Common myeloid progenitor, CD34-positive (primary cell): ENCODE results near the gene ATOH8.
A peak's percentile ranks its signal among the peaks of the same experiment; 100 is the strongest.

ENCODE experiments used
- CTCF ChIA-PET: fragments of 350-600 bp; sonication (Branson Sonifier 250); formaldehyde crosslinking; loops from one replicate; lab custom pipeline; 2021; ENCODE audit warnings: antibody characterized with exemption; lab: Charles Lee
- POLR2A ChIA-PET: fragments of 350-600 bp; sonication (Branson Sonifier 250); formaldehyde crosslinking; loops from one replicate; lab custom pipeline; 2021; ENCODE audit warnings: antibody characterized with exemption; lab: Charles Lee
- DNase-seq, 3 donors: peaks; one replicate each; pipeline versions ENCODE4 v3.0.0 to v3.0.0-alpha.2; 2013
- H3K27ac ChIP-seq, 2 experiments: 1 replicate in 1 of 2; 2 replicates in 1 of 2; pipeline ENCODE4 v1.7.0; 2013; ENCODE audit warnings: inconsistent platforms in 2 of 2, low read length in 2 of 2, mild to moderate bottlenecking in 2 of 2, low read depth in 1 of 2, moderate library complexity in 1 of 2; ENCODE audit not compliant: severe bottlenecking in 2 of 2, insufficient read depth in 1 of 2, poor library complexity in 1 of 2
- H3K27me3 ChIP-seq, 5 experiments: replicated peaks in 2 of 5; 1 replicate in 3 of 5; 2 replicates in 2 of 5; pipeline versions ENCODE4 v1.6.1 to v1.7.0; 2013; ENCODE audit warnings: low read length in 4 of 5, mild to moderate bottlenecking in 2 of 5, moderate library complexity in 2 of 5, inconsistent platforms in 1 of 5; ENCODE audit not compliant: insufficient read depth in 5 of 5, control insufficient read depth in 4 of 5
- H3K36me3 ChIP-seq, 4 experiments: 1 replicate in 2 of 4; 2 replicates in 2 of 4; pipeline versions ENCODE4 v1.6.1 to v1.7.0; 2013; ENCODE audit warnings: low read length in 3 of 4, control low read depth in 1 of 4, mild to moderate bottlenecking in 1 of 4; ENCODE audit not compliant: control insufficient read depth in 4 of 4, insufficient read depth in 4 of 4
- H3K4me1 ChIP-seq, 4 experiments: 1 replicate in 3 of 4; 2 replicates in 1 of 4; pipeline versions ENCODE4 v1.6.1 to v1.7.1; 2013; ENCODE audit warnings: low read length in 3 of 4, mild to moderate bottlenecking in 3 of 4, control low read depth in 1 of 4, inconsistent platforms in 1 of 4, moderate library complexity in 1 of 4; ENCODE audit not compliant: control insufficient read depth in 4 of 4, insufficient read depth in 4 of 4; ENCODE audit errors: control extremely low read depth in 1 of 4
- H3K4me3 ChIP-seq, 7 experiments: 1 replicate in 4 of 7; 2 replicates in 3 of 7; pipeline versions ENCODE4 v1.5.1 to v1.7.0; 2013; ENCODE audit warnings: mild to moderate bottlenecking in 7 of 7, low read length in 6 of 7, moderate library complexity in 6 of 7, inconsistent platforms in 2 of 7, low read depth in 2 of 7, control low read depth in 1 of 7; ENCODE audit not compliant: insufficient read depth in 4 of 7, control insufficient read depth in 1 of 7; ENCODE audit errors: extremely low read depth in 1 of 7
- H3K9me3 ChIP-seq, 5 experiments: 1 replicate in 4 of 5; 2 replicates in 1 of 5; pipeline versions ENCODE4 v1.6.1 to v1.7.1; 2013; ENCODE audit warnings: low read length in 4 of 5, mild to moderate bottlenecking in 2 of 5, inconsistent platforms in 1 of 5, low read depth in 1 of 5, moderate library complexity in 1 of 5; ENCODE audit not compliant: control insufficient read depth in 4 of 5, insufficient read depth in 2 of 5; ENCODE audit errors: control extremely low read depth in 1 of 5
- WGBS: methylation state at CpG from one replicate; pipeline ENCODE4 v1.1.5; 2013; ENCODE audit not compliant: insufficient coverage; 5-methylcytosine and 5-hydroxymethylcytosine counted together

Gene ATOH8

DNA sequence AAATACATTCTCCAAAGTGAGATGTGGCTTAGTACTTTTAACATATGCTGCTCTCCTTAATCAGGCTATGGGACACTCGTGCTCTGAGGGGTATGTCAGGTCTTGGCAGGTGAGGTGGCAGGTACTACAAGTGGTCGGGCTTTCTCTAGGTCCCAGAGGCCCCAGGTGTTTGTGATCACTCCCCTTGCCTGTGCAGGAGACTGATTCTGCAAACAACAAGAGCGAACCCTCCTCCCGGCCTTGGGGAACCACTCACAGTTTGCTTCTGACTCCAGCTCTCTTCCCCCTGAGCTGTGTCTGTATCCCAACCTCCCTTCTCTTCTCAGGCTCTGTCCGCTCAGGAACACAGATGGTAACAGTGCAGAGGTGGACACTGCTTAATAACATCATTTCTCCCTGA, 48.1 kb downstream of the ATOH8 start:
- ChIA-PET CTCF (interaction anchor here (1.6 to 8.7 kb wide), 6 partner anchors 10 to 72 kb away, joined by 4 to 75 read pairs (median 10); partner anchors contain the start of gene ATOH8), POLR2A (no interaction called here)
- no peak for DNase-seq

DNA sequence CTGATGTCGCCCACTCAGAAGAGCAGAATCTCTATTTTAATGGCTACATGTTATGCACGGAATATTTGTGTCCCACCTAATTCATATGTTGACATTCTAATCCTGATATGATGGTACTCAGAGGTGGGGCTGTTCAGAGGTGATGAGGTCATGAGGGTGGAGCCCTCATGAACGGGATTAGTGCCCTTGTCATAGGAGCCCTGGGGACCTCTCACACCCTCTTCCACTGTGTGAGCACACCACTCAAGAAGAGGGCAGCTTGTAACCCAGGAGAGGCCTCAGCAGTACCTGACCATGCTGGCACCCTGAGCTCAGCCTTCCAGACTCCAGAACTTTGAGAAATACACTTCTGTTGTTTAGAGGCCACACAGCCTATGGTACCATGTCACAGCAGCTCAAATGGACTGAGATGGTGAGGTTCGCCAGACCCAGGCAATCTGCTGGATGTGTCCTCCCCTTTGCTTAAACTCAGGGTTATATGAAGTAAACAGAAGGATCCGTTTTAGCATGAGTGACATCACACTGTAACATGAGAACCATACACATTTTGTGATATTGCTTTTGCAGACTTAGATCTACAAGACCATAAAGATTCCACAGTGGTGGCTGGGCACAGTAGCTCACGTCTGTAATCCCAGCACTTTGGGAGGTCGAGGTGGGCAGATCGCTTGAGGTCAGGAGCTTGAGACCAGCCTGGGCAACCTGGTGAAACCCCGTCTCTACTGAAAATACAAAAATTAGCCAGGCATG, 48.7 kb downstream of the ATOH8 start:
- POLR2A ChIA-PET, result no interaction called here

More for the DNA sequence above, 48.1 kb downstream of the ATOH8 start:
- no peak overlapping the region for H3K4me3 ChIP-seq
- H3K27me3 ChIP-seq, result no peaks in the 10 kb centered on the region
- peaks cover 0 to 9% (median 6%) of the 10 kb centered on the region in 4 experiments for H3K4me1 ChIP-seq
- H3K36me3 ChIP-seq, result no peaks in the 10 kb centered on the region
- no peak overlapping the region for H3K27ac ChIP-seq
- WGBS, result 95% methylated on average over 5 of the region's 5 CpGs
- H3K9me3 ChIP-seq, result peaks cover 0 to 6% (median 2%) of the 10 kb centered on the region in 5 experiments

DNA sequence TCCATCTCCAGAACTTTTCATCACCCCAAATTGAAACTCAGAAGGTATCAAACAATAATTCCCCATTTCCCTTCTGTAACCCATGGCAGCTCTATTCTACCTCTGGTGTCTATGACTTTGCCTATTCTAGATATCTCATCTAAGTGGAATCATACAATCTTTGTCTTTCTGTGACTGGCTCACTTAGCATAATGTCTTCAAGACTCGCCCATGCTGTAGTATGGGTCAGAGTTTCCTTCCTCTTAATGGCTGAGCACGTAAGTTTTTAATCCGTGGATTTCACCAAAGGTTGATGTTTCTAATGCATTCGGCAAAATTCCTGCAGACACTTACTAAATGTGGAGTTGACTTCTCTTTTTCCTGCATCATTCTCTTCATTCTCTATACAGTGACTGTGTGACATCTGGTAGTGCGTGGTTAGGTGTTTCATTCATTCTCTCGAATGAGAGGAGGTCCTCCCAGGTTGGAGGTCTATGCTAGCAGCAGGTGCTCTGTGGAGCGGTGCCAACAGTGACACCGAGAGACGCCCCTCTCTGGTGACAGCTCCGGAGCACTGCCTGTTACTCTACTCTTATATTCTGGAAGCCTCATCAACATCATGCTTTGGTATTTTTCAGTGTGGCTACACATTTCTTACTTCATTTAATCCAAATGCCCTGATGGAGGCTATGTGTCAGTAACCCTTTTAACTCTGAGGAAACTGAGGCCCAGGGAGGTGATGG, 50.1 kb downstream of the ATOH8 start:
- DNase-seq, result peak in 1 of 3 donors; percentile 21
- no peaks in the 10 kb centered on the region for H3K27me3 ChIP-seq
- ChIA-PET CTCF (interaction anchor here (0.8 to 8.7 kb wide), 12 partner anchors 9 to 274 kb away, joined by 3 to 75 read pairs (median 4); partner anchors contain the start of genes ATOH8 and SFTPB), POLR2A (no interaction called here)
- H3K9me3 ChIP-seq, result peaks cover 0 to 6% (median 2%) of the 10 kb centered on the region in 5 experiments
- H3K4me3 ChIP-seq, result no peak overlapping the region
- H3K4me1 ChIP-seq, result peaks cover 0 to 9% (median 6%) of the 10 kb centered on the region in 4 experiments
- no peaks in the 10 kb centered on the region for H3K36me3 ChIP-seq
- 74% methylated on average over 8 of the region's 10 CpGs for WGBS
- no peak overlapping the region for H3K27ac ChIP-seq

More for the DNA sequence above, 48.7 kb downstream of the ATOH8 start:
- no peak overlapping the region for H3K27ac ChIP-seq
- H3K27me3 ChIP-seq, result no peaks in the 10 kb centered on the region
- WGBS, result 99% methylated on average over 7 of the region's 9 CpGs
- H3K9me3 ChIP-seq, result peaks cover 0 to 6% (median 2%) of the 10 kb centered on the region in 5 experiments
- CTCF ChIA-PET, result interaction anchor here (1.1 to 8.7 kb wide), 8 partner anchors 11 to 73 kb away, joined by 3 to 75 read pairs (median 6); partner anchors contain the start of gene ATOH8
- no peaks in the 10 kb centered on the region for H3K36me3 ChIP-seq
- no peak overlapping the region for H3K4me3 ChIP-seq
- no peak for DNase-seq
- H3K4me1 ChIP-seq, result peaks cover 0 to 9% (median 6%) of the 10 kb centered on the region in 4 experiments

DNA sequence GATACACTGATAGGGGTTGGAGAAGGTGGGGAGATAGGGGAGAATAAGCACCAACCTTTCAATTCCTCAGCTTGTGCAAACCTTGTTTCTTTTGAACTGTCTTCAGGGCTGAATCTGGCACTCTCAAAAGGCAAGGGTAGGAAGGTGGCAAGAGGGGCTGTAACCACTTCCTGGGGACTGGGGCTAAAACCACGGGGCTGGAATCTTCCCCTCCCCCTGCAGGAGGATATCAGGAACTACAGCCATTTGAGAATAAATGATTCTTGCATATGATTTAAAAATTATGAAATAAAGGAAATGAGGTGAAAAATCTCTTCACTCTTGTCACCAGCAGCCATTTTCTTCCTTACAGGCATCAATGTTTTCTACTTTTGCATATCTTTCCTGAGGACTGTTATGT, 50.8 kb downstream of the ATOH8 start:
- POLR2A ChIA-PET, result no interaction called here
- WGBS, result no CpG with 5 or more reads among the region's 1 CpG
- no peaks in the 10 kb centered on the region for H3K36me3 ChIP-seq
- peaks cover 0 to 6% (median 2%) of the 10 kb centered on the region in 5 experiments for H3K9me3 ChIP-seq
- no peak overlapping the region for H3K27ac ChIP-seq
- H3K27me3 ChIP-seq, result no peaks in the 10 kb centered on the region
- H3K4me3 ChIP-seq, result no peak overlapping the region
- CTCF ChIA-PET, result interaction anchor here (0.8 to 8.7 kb wide), 11 partner anchors 10 to 273 kb away, joined by 3 to 75 read pairs (median 4); partner anchors contain the start of genes ATOH8 and SFTPB
- peak; percentile 34 to 76 (median 76) for DNase-seq
- peaks cover 0 to 9% (median 6%) of the 10 kb centered on the region in 4 experiments for H3K4me1 ChIP-seq

DNA sequence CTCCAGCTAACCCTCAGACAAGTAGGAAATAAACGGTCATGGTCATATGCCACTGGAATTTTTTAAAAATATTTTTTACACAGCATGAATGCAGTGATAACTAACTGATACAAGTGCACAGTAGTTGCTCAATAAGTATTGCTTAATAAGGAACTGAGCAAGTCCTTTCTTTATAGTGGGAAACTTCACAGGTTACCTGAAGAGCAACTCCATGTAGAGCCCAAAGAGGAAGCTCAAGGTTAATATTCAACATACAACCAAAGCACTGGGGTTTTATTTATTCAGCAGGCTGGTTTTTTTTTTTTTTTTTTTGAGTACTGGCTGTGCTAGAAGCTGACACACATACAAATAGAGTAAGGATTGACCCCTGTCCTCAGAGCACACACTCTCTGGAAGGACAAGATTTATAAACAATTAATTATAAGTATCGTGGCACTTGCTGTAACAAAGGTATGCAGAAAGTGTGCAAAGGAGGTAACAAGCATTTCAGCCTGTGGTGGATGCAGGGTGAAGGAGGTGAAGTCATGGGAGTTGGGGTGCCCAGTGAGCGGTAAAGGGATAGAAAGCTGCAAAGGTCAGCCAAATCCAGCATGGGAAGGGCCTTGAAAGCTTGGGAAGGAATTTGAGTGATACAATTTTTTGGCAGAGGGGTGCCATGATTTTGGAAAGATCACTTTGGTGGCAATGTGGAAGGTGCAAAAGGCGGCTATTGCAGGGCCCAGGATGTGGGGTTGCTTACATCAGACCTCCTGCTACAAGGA, 52.7 kb downstream of the ATOH8 start:
- POLR2A ChIA-PET, result interaction anchor here (0.6 kb wide), 1 partner anchor 35 kb away, joined by 5 read pairs; no protein-coding TSS in a partner anchor

DNA sequence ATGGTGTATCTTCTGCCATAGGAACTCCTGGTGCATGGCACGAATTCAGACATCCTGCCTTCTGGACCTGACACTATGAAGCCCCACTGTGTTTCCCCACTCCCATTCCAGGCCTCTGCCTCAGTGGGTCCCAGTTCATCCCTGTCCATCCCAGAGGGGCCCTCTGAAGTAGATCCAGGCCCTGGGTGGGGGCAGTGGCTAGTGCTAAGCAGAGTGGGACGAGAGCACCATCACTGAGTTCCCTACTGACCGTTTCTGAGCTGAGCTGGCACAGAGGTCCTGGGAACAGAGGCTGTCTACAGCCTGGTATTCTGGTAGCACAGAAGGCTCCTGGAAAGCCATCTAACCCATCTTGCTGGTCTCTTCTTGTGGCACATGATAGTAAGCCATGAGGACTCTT, 54.0 kb downstream of the ATOH8 start:
- Histone ChIP-seq H3K27ac (no peak overlapping the region), H3K27me3 (peaks cover 0 to 9% (median 0%) of the 10 kb centered on the region in 5 experiments), H3K9me3 (no peaks in the 10 kb centered on the region), H3K4me1 (peaks cover 0 to 9% (median 6%) of the 10 kb centered on the region in 4 experiments), H3K4me3 (no peak overlapping the region), H3K36me3 (no peaks in the 10 kb centered on the region)
- CTCF ChIA-PET, result interaction anchor here (1.0 to 1.6 kb wide), 3 partner anchors 50 to 75 kb away, joined by 3 to 5 read pairs (median 4); no protein-coding TSS in a partner anchor
- POLR2A ChIA-PET, result interaction anchor here (0.6 kb wide), 1 partner anchor 151 kb away, joined by 4 read pairs; no protein-coding TSS in a partner anchor
- DNase-seq, result no peak
- WGBS, result 100% methylated on average over 3 of the region's 3 CpGs

More for the DNA sequence above, 52.7 kb downstream of the ATOH8 start:
- WGBS, result 100% methylated on average over 3 of the region's 4 CpGs
- Histone ChIP-seq H3K4me3 (no peak overlapping the region), H3K9me3 (no peaks in the 10 kb centered on the region), H3K4me1 (peaks cover 0 to 9% (median 6%) of the 10 kb centered on the region in 4 experiments), H3K27ac (no peak overlapping the region), H3K36me3 (no peaks in the 10 kb centered on the region), H3K27me3 (peaks cover 0 to 7% (median 0%) of the 10 kb centered on the region in 5 experiments)
- DNase-seq, result no peak
- CTCF ChIA-PET, result interaction anchor here (1.0 to 8.7 kb wide), 8 partner anchors 8 to 170 kb away, joined by 3 to 75 read pairs (median 5); partner anchors contain the start of gene ATOH8
